GM21717 (cell line): ENCODE measurements around the gene AOC2.
"Not testable (repeated sequence)": the region's sequence is repeated elsewhere in the genome, so short reads cannot be mapped to it uniquely, and the experiment has no call there.

Source experiments
- ATAC-seq: cut with Tn5 transposase; IDR thresholded peaks from one replicate; pipeline ENCODE4 v1.9.1; 2021; ENCODE audit warnings: mild to moderate bottlenecking, moderate library complexity; ENCODE audit not compliant: unreplicated experiment

The AOC2 gene

GRCh38 chr17:42880776-42881310 is 36.5 kb downstream of the AOC2 start:
- ATAC-seq: no peak

GRCh38 chr17:42881706-42882105 is 37.3 kb downstream of the AOC2 start:
- ATAC-seq: not testable (repeated sequence)

- no peak for ATAC-seq
Measured at GRCh38 chr17:42882166-42882565, 37.8 kb downstream of the AOC2 start.

GRCh38 chr17:42883802-42884558 is 39.6 kb downstream of the AOC2 start:
- ATAC-seq: no peak

GRCh38 chr17:42885806-42886205 is 41.4 kb downstream of the AOC2 start:
- ATAC-seq: not testable (repeated sequence)

GRCh38 chr17:42886283-42887176 is 42.1 kb downstream of the AOC2 start:
- no peak for ATAC-seq

- no peak for ATAC-seq
Measured at GRCh38 chr17:42889809-42890208, 45.4 kb downstream of the AOC2 start.

- no peak for ATAC-seq
Measured at GRCh38 chr17:42891539-42892152, 47.3 kb downstream of the AOC2 start.

- no peak for ATAC-seq
Measured at GRCh38 chr17:42893359-42893758, 49.0 kb downstream of the AOC2 start.

- no peak for ATAC-seq
Measured at GRCh38 chr17:42894283-42895184, 50.2 kb downstream of the AOC2 start.

- no peak for ATAC-seq
Measured at GRCh38 chr17:42895185-42895555, 50.8 kb downstream of the AOC2 start.

GRCh38 chr17:42898147-42898811 is 53.9 kb downstream of the AOC2 start:
- ATAC-seq: no peak

- ATAC-seq: not testable (repeated sequence)
Measured at GRCh38 chr17:42899981-42900380, 55.6 kb downstream of the AOC2 start.
